HG02623 (cell line): Measurements from ENCODE around the gene SERPINA4.

ENCODE experiments used
- ATAC-seq: cut with Tn5 transposase; IDR thresholded peaks from one replicate; pipeline ENCODE4 v1.9.1; 2021; ENCODE audit warnings: moderate library complexity; ENCODE audit not compliant: unreplicated experiment

SERPINA4 gene

GRCh38 chr14:94613720-94614644 lies 52.7 kb downstream of the SERPINA4 start:
- no peak for ATAC-seq

GRCh38 chr14:94614802-94615201 lies 53.6 kb downstream of the SERPINA4 start:
- ATAC-seq = no peak

GRCh38 chr14:94615254-94615653 lies 54.0 kb downstream of the SERPINA4 start:
- no peak for ATAC-seq

- no peak for ATAC-seq
These were observed 54.8 kb downstream of the SERPINA4 start for GRCh38 chr14:94615823-94616570.

GRCh38 chr14:94617366-94617941 lies 56.2 kb downstream of the SERPINA4 start:
- no peak for ATAC-seq

- ATAC-seq = no peak
These were observed 57.0 kb downstream of the SERPINA4 start for GRCh38 chr14:94617988-94618822.

GRCh38 chr14:94619297-94619696 lies 58.1 kb downstream of the SERPINA4 start:
- ATAC-seq = no peak
